NCI-H2196 treated with DMSO at 0.1 percent for 48 hours (cell line): Measurements from ENCODE around the gene ANKRD36.
"Not testable (repeated sequence)": the region's sequence is repeated elsewhere in the genome, so short reads cannot be mapped to it uniquely, and the experiment has no call there.

Experiments used
- DNase-seq: peaks from one replicate; lab custom pipeline; 2025; ENCODE audit not compliant: unreplicated experiment; lab: John Stamatoyannopoulos, UW

Gene ANKRD36

GRCh38 chr2:97112320-97113049, 468 bp upstream of the ANKRD36 start:
- not testable (repeated sequence) for DNase-seq

GRCh38 chr2:97113882-97114255, 916 bp downstream of the ANKRD36 start:
- DNase-seq: not testable (repeated sequence)

- not testable (repeated sequence) for DNase-seq
Measured at GRCh38 chr2:97129090-97129489, 16.1 kb downstream of the ANKRD36 start.

GRCh38 chr2:97144016-97144415, 31.1 kb downstream of the ANKRD36 start:
- DNase-seq: not testable (repeated sequence)

- not testable (repeated sequence) for DNase-seq
Measured at GRCh38 chr2:97166548-97166947, 53.6 kb downstream of the ANKRD36 start.

- not testable (repeated sequence) for DNase-seq
Measured at GRCh38 chr2:97167938-97168337, 55.0 kb downstream of the ANKRD36 start.

GRCh38 chr2:97168583-97168982, 55.6 kb downstream of the ANKRD36 start:
- DNase-seq: not testable (repeated sequence)

- DNase-seq: not testable (repeated sequence)
Measured at GRCh38 chr2:97180391-97180790, 67.4 kb downstream of the ANKRD36 start.

- not testable (repeated sequence) for DNase-seq
Measured at GRCh38 chr2:97195349-97195748, 82.4 kb downstream of the ANKRD36 start.

- DNase-seq: not testable (repeated sequence)
Measured at GRCh38 chr2:97197251-97197650, 84.3 kb downstream of the ANKRD36 start.

GRCh38 chr2:97200887-97201286, 87.9 kb downstream of the ANKRD36 start:
- DNase-seq: not testable (repeated sequence)

- not testable (repeated sequence) for DNase-seq
Measured at GRCh38 chr2:97202643-97203250, 89.8 kb downstream of the ANKRD36 start.

GRCh38 chr2:97210325-97210724, 97.4 kb downstream of the ANKRD36 start:
- DNase-seq: no peak

- DNase-seq: not testable (repeated sequence)
Measured at GRCh38 chr2:97215025-97215424, 102.1 kb downstream of the ANKRD36 start.

GRCh38 chr2:97230848-97231585, 118.1 kb downstream of the ANKRD36 start:
- DNase-seq: not testable (repeated sequence)

GRCh38 chr2:97232981-97233380, 120.0 kb downstream of the ANKRD36 start:
- not testable (repeated sequence) for DNase-seq

- not testable (repeated sequence) for DNase-seq
Measured at GRCh38 chr2:97233660-97234295, 120.8 kb downstream of the ANKRD36 start.

GRCh38 chr2:97261192-97261591, 148.2 kb downstream of the ANKRD36 start:
- not testable (repeated sequence) for DNase-seq

GRCh38 chr2:97266449-97266848, 153.5 kb downstream of the ANKRD36 start:
- not testable (repeated sequence) for DNase-seq

- DNase-seq: no peak
Measured at GRCh38 chr2:97267411-97268074, 154.6 kb downstream of the ANKRD36 start.
